Activated naive CD4-positive, alpha-beta T cell treated with anti-CD3 and anti-CD28 coated beads, Interleukin-2, amount 50 U/mL, for 24 hours (primary cell): Measurements from ENCODE around the gene VPS37C.
"Not testable (repeated sequence)": the region's sequence is repeated elsewhere in the genome, so short reads cannot be mapped to it uniquely, and the experiment has no call there.

ENCODE experiments used
- H3K27ac Mint-ChIP-seq: one replicate; pipeline ENCODE4 v1.8.0; 2021; ENCODE audit warnings: mild to moderate bottlenecking, mixed read lengths
- H3K27me3 Mint-ChIP-seq: one replicate; pipeline ENCODE4 v1.8.0; 2021; ENCODE audit warnings: mixed read lengths
- H3K36me3 Mint-ChIP-seq: one replicate; pipeline ENCODE4 v1.8.0; 2021; ENCODE audit warnings: mixed read lengths
- H3K4me1 Mint-ChIP-seq: one replicate; pipeline ENCODE4 v1.8.0; 2021; ENCODE audit warnings: mixed read lengths
- H3K4me3 Mint-ChIP-seq: one replicate; pipeline ENCODE4 v1.8.0; 2021; ENCODE audit warnings: mild to moderate bottlenecking, mixed read lengths
- H3K9me3 Mint-ChIP-seq: one replicate; pipeline ENCODE4 v1.8.0; 2021; ENCODE audit warnings: mixed read lengths

The VPS37C gene

DNA sequence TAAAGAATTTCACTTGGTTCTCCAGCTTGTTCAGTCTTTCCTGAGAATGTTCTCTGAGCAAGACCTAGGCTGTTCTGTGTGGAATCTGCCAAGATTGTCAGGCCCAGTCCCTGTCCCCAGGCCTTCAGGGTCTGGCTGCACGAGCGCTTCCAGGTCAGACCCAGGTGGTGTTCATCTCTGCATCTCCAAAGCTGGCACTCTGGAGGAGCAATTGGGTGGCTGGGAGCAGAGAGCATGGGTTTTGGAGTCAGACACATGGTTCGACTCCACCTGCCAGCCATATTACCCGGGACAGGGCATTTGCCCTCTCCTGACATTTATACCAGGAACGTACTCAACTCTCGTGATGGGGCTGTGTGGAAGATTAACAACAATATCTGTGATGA lies 50.2 kb downstream of the VPS37C start:
- no peaks in the 10 kb centered on the region for H3K9me3 Mint-ChIP-seq
- H3K4me3 Mint-ChIP-seq = peak overlapping the region; percentile 79
- peak overlapping the region; percentile 82 for H3K27ac Mint-ChIP-seq
- H3K27me3 Mint-ChIP-seq = no peaks in the 10 kb centered on the region
- peaks cover 97% of the 10 kb centered on the region for H3K4me1 Mint-ChIP-seq
- H3K36me3 Mint-ChIP-seq = peaks cover 35% of the 10 kb centered on the region

DNA sequence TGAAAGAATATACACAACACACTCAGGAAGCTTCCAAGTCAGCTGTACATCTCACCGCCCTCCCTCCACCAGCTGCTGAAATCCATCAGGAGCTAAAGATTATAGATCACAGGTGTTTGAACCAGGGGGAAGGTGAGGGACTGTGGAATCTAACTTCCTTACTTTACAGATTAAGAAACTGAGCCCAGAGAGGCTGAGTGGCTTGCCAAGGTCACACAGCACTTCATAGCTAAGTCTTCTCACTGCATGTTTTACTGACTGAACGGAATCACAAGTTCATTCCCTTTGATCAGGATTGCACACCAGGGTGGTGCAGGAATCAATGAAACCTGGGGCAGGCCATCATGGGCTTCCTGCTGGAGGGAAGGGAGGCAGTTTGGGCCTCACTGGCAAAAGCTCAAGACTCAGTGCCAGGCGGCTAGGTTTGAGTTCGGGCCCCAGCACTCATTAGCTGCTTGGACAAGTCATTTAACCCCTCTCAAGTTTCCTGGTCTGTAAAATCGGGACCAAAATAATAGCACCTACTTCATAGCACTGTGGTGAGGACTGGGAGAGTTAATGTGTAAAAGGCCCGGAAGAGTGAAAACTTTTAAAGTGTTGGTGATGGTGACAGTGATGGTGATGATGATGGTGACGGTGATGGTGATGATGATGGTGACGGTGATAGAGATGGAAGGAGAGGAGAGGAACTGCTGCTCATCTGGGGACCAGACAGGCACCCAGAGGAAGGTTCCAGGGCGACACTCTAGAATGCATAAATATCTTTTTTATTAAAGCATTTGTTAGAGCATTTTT lies 50.8 kb downstream of the VPS37C start:
- peaks cover 95% of the 10 kb centered on the region for H3K4me1 Mint-ChIP-seq
- H3K27me3 Mint-ChIP-seq = no peaks in the 10 kb centered on the region
- H3K9me3 Mint-ChIP-seq = no peaks in the 10 kb centered on the region
- peak overlapping the region; percentile 82 for H3K27ac Mint-ChIP-seq
- H3K36me3 Mint-ChIP-seq = peaks cover 29% of the 10 kb centered on the region
- H3K4me3 Mint-ChIP-seq = peak overlapping the region; percentile 15

DNA sequence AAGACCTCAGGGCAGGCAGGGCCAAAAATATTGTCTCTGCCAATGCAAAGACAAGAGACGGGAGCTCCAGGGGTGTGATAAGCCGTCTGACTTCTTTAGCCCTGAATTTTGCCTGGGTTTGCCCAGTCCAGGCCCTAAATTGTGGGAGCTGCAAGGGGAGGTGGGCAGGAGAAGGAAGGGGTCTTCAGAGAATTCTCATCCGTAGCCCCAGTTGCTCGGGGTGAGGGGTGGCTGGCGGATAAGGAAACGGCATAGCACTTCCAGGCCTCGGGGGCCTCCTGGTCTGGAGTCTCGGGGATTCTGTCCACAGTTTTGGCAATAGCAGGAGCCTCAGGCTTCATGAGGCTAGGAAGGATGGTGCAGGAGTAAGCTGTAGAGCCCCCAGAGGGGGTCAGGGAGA lies 51.6 kb downstream of the VPS37C start:
- peaks cover 92% of the 10 kb centered on the region for H3K4me1 Mint-ChIP-seq
- H3K9me3 Mint-ChIP-seq = no peaks in the 10 kb centered on the region
- peak overlapping the region; percentile 82 for H3K27ac Mint-ChIP-seq
- no peaks in the 10 kb centered on the region for H3K27me3 Mint-ChIP-seq
- H3K4me3 Mint-ChIP-seq = peak overlapping the region; percentile 19
- H3K36me3 Mint-ChIP-seq = peaks cover 24% of the 10 kb centered on the region

DNA sequence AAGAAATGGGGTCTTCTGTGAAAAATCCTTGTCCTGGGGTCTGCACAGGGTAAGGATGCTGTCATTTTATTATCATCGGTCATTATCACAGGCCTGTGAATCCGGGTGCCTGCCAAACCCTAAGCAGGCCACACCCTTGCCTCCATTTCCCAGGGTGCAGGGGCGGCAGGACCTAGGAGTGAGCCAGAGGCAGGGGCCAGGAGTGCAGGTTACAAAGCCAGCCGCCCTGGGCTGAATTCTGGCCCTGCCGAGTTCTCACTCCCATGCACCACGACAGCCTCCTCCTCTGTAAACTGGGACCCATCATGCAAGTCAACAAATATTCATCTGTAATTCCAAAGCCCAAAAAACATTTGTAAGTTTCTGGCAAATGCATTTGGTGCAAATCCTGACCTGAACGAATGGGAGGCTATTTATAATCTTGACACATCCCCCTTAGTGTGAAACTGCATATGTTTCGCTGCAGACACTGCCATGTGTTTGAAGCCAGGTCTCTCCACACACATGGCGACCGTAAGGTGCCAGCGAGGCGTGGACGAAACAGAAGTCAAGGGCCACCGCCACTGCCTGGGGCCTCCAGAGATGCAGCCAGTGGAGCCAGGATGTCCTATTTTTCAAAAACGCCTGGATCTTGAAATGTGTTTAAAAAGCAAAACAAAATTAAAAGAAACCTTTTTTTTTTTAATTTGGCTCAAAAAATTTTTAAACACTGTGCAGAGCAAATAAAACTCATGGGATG lies 52.2 kb downstream of the VPS37C start:
- Mint-ChIP-seq H3K27ac (peak overlapping the region; percentile 82), H3K4me3 (peak overlapping the region; percentile 19), H3K9me3 (no peaks in the 10 kb centered on the region), H3K4me1 (peaks cover 86% of the 10 kb centered on the region), H3K36me3 (peaks cover 22% of the 10 kb centered on the region), H3K27me3 (no peaks in the 10 kb centered on the region)

DNA sequence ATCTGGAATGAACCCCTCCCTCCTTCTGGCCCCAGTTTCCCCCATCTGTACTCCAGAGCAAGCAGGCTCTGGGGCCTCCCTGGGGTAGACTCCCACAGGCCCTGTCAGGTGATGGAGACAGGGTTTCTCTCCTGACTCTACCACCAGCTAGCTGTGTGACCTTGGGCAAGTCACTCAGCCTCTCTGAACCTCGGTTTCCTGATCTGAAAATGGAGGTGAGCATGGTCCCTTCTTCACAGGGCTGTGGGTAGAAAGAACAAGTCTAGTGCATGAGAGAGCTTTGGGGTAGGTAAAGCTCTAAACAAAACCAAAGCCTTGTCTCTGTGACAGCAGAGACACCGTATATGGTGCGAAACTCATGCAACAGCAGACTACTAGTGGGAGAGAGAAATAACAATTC lies 53.3 kb downstream of the VPS37C start:
- Mint-ChIP-seq H3K27me3 (no peaks in the 10 kb centered on the region), H3K36me3 (peaks cover 24% of the 10 kb centered on the region), H3K4me3 (peak overlapping the region; percentile 27), H3K9me3 (no peaks in the 10 kb centered on the region), H3K4me1 (peaks cover 78% of the 10 kb centered on the region), H3K27ac (peak overlapping the region; percentile 97)

DNA sequence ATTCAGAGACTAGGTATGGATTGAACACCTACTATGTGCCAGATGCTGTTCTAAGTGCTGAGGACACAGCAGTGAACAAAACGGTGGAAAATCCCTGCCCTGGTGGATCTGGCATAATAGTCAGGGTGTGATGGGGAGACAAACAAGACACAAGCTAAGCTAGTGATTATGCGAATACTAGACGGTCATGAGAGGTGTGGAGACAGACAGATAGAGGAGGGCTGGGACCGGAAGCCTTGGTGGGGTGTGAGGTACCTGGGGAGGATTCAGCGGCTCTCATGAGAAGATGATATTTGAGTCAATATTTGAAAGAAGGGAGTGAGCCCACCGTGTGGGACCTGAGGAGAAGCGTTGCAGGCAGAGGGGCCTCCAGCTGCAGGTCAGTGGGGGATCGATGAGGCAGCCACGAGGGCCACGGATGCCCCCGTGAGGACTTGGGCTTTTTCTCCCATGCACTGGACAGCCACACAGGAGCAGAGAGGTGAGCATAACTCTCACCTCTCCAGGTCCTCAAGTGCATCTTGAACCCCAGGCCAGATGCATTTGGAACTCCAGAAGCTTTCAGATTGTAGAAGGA lies 54.2 kb downstream of the VPS37C start:
- Mint-ChIP-seq H3K36me3 (peaks cover 23% of the 10 kb centered on the region), H3K27ac (peak overlapping the region; percentile 97), H3K9me3 (no peaks in the 10 kb centered on the region), H3K27me3 (no peaks in the 10 kb centered on the region), H3K4me1 (peaks cover 69% of the 10 kb centered on the region), H3K4me3 (no peak overlapping the region)

DNA sequence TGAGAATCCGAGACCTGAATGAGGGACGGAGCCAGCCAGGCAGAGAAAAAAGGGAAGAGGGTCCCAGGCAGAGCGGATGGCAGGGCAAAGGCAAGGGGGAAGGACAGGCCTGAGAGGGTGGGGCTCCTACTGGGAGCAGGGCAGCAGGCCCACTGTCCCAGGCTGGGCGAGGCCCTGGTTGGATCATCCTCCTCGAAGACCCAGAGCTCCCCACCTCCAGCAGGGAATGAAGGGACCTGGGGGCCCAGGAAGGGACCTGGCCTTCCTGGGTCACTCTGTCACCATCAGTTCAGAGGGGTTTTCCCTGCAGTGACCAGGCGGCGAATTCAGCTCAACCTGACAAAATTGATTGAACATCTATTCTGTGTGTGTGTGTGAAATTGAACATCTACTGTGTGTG lies 54.9 kb downstream of the VPS37C start:
- H3K27me3 Mint-ChIP-seq = no peaks in the 10 kb centered on the region
- peaks cover 20% of the 10 kb centered on the region for H3K36me3 Mint-ChIP-seq
- H3K27ac Mint-ChIP-seq = peak overlapping the region; percentile 97
- no peaks in the 10 kb centered on the region for H3K9me3 Mint-ChIP-seq
- H3K4me3 Mint-ChIP-seq = no peak overlapping the region
- H3K4me1 Mint-ChIP-seq = peaks cover 63% of the 10 kb centered on the region

DNA sequence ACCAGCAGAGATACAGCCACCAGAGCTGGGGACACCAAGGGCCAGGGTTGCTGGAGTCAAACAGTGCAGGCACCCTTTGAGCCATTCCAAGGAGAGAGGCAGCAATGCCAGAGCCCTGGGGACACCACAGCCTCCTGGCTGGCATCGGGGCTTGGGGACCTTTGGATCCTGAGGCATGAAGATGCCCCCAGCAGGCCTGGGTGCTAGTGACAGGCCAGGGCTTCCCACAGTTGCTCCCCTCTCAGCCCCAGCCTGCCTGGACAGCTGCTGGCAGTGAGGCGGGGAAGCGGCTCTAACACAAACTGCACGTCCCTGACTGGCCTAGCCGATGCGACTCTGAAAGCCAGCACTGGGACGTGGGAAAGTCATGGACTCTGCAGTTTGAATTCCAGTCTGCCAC lies 56.3 kb downstream of the VPS37C start:
- no peaks in the 10 kb centered on the region for H3K9me3 Mint-ChIP-seq
- peaks cover 49% of the 10 kb centered on the region for H3K4me1 Mint-ChIP-seq
- peaks cover 16% of the 10 kb centered on the region for H3K36me3 Mint-ChIP-seq
- no peak overlapping the region for H3K4me3 Mint-ChIP-seq
- no peak overlapping the region for H3K27ac Mint-ChIP-seq
- H3K27me3 Mint-ChIP-seq = no peaks in the 10 kb centered on the region

DNA sequence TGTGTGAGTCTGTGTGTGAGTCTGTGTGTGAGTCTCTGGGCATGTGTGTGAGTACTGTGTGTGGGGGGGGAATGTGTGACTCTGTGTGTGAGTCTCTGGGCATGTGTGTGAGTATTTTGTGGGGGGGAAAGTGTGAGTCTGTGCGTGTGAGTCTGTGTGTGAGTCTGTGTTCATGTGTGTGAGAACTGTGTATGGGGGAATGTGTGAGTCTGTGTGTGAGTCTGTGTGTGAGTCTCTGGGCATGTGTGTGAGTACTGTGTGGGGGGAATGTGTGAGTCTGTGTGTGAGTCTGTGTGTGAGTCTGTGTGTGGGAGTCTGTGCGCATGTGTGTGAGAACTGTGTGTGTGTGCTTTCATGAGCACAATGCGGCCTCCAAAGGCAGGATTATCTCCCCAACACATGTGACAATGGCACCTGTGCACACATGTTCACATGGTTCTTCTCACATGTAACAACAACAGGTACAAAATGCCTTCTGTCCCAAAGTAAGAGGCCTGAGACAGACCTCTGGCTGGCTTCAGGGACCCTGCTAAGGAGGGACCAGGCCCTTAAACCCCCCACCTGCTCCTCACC lies 57.3 kb downstream of the VPS37C start:
- peaks cover 39% of the 10 kb centered on the region for H3K4me1 Mint-ChIP-seq
- no peaks in the 10 kb centered on the region for H3K27me3 Mint-ChIP-seq
- no peak overlapping the region for H3K4me3 Mint-ChIP-seq
- peaks cover 16% of the 10 kb centered on the region for H3K36me3 Mint-ChIP-seq
- no peaks in the 10 kb centered on the region for H3K9me3 Mint-ChIP-seq
- H3K27ac Mint-ChIP-seq = no peak overlapping the region

DNA sequence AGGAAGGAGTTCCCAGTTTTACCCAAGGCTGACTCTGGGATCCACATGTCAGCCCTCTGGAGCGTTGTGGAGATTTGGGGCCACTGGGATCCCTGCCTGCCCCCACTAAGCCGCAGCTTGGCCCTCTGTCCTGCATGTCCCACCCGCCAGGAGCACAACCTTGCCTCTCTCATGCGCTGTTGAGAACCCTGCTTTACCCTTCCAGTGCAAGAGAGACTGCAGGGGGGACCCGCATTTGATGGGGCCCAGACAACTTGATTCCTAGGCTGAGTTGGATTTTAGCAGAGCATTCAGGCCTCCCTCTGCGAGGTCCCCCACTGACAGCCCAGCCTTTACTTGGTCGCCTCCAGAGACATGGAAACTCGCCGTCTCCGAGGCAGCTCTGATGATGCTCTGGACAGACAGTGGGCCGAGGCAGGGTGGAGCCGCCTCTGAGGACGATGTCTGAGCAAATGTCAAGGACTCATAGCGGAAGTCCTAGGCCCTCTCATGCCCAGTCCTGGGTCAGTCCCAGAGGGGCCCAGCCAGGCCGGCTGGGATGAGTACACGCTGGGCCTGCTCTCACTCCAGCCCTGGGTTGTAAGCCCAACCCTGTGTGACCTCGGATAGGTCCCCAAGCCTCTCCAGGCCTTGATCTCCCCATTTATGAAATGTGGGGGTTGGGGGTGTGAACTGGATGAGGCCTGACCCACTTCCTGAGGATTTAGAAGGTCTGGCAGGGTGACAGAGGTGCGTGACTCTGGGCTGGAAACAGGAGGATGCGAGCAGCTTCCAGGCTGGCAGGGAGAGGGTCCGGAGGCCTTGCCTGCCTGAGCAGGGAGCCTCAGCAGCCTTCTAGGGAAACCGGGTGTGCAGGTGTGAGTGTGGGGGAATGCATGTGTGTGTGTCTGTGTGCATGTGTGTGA lies 58.3 kb downstream of the VPS37C start:
- Mint-ChIP-seq H3K27me3 (no peaks in the 10 kb centered on the region), H3K27ac (no peak overlapping the region), H3K4me3 (no peak overlapping the region), H3K36me3 (peaks cover 13% of the 10 kb centered on the region), H3K9me3 (no peaks in the 10 kb centered on the region), H3K4me1 (peaks cover 32% of the 10 kb centered on the region)

DNA sequence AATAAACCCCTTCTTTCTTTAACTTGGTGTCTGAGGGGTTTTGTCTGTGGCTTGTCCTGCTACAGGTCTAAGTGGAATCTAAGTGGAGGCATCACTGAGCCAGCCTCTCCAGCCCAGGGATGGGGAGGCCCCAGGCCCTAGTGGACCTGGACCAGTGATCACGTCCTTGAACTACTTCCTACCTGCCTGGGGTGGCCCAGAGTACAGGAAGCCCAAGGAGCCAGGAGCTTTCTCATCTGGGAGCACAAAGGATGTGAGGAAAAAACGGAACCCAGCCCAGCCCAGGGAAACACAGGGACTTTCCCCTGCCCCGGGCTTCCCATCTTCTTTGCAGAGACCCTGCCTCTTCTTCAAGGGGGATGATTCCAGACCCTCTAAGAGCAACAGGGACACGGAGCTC lies 62.4 kb downstream of the VPS37C start:
- Mint-ChIP-seq H3K27ac (no peak overlapping the region), H3K36me3 (peaks cover 10% of the 10 kb centered on the region), H3K27me3 (no peaks in the 10 kb centered on the region), H3K4me3 (no peak overlapping the region), H3K9me3 (no peaks in the 10 kb centered on the region), H3K4me1 (peaks cover 13% of the 10 kb centered on the region)

DNA sequence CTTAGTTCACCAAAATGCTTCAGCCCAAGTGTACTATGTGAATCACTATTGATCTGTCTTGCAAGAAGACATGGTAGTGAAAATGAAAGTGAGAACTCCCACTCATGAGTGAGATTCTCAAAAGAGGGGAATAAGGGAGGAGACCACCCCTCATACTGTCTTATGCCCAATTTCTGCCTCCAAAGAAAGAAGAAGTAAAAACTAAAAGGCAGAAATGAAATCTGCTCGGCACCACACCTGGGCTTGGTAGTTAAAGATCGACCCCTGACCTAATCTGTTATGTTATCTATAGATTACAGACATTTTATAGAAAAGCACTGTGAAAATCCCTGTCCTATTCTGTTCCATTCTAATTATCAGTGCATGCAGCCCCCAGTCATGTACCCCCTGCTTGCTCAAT lies 63.0 kb downstream of the VPS37C start:
- not testable (repeated sequence) for H3K9me3 Mint-ChIP-seq, H3K27me3 Mint-ChIP-seq, H3K4me3 Mint-ChIP-seq, H3K36me3 Mint-ChIP-seq, H3K27ac Mint-ChIP-seq
- H3K4me1 Mint-ChIP-seq = peaks cover 12% of the 10 kb centered on the region

DNA sequence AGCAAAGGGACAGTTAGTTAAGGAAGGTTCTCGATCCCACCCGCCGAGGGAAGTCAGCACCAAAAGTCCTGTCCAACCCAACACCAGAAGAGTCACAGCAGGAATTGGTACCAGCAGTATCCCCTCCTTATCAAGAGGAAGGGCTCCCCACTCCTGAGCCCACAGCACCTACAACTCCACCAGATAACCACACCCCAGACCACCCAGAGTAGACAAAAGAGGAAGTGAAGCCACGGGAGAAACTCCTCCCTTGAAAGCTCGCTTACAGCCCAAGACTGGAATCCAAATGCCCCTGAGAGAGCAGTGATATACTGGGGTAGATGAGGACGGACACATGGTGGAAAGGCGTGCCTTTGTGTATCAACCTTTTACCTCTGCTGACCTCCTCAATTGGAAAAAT lies 66.2 kb downstream of the VPS37C start:
- peaks cover 43% of the 10 kb centered on the region for H3K4me1 Mint-ChIP-seq
- H3K36me3 Mint-ChIP-seq = peaks cover 3% of the 10 kb centered on the region
- H3K27me3 Mint-ChIP-seq = no peaks in the 10 kb centered on the region
- H3K9me3 Mint-ChIP-seq = no peaks in the 10 kb centered on the region
- no peak overlapping the region for H3K4me3 Mint-ChIP-seq
- peak overlapping the region; percentile 82 for H3K27ac Mint-ChIP-seq

DNA sequence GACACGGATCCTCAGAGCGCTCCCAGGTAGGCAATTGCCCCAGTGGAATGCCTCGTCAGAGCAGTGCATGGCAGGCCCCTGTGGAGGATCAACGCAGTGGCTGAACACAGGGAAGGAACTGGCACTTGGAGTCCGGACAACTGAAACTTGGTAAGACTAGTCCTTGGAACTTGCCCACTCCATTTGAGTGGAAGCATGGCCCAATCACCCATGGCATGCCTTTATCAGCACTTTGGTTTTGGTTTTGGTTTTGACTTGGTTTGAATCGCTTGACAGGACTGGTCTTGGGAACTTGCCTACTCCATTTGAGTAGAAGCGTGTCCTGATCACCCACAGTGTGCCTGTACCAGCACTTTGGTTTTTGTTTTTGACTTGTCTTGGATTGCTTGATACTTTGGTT lies 67.1 kb downstream of the VPS37C start:
- not testable (repeated sequence) for H3K36me3 Mint-ChIP-seq
- Mint-ChIP-seq H3K4me3 (peak overlapping the region; percentile 11), H3K4me1 (peaks cover 43% of the 10 kb centered on the region)

More for the DNA sequence above, 67.1 kb downstream of the VPS37C start:
- not testable (repeated sequence) for H3K27me3 Mint-ChIP-seq, H3K9me3 Mint-ChIP-seq
- H3K27ac Mint-ChIP-seq = peak overlapping the region; percentile 82
